GM19468 (cell line): Measurements from ENCODE around the gene ABHD12.
"Not testable (repeated sequence)": the region's sequence is repeated elsewhere in the genome, so short reads cannot be mapped to it uniquely, and the experiment has no call there.

ENCODE experiments used
- ATAC-seq: cut with Tn5 transposase; IDR thresholded peaks from one replicate; pipeline ENCODE4 v1.9.1; 2021; ENCODE audit warnings: mild to moderate bottlenecking, moderate library complexity, moderate number of reproducible peaks; ENCODE audit not compliant: unreplicated experiment; ENCODE audit errors: extremely low read depth

The ABHD12 gene

GRCh38 chr20:25356271-25356933 lies 34.2 kb downstream of the ABHD12 start:
- no peak for ATAC-seq

GRCh38 chr20:25355866-25356265 lies 34.8 kb downstream of the ABHD12 start:
- ATAC-seq = no peak

- no peak for ATAC-seq
Observed at GRCh38 chr20:25355011-25355595, 35.5 kb downstream of the ABHD12 start.

- ATAC-seq = no peak
Observed at GRCh38 chr20:25353747-25354705, 36.6 kb downstream of the ABHD12 start.

- no peak for ATAC-seq
Observed at GRCh38 chr20:25353353-25353746, 37.3 kb downstream of the ABHD12 start.

- no peak for ATAC-seq
Observed at GRCh38 chr20:25352746-25353145, 37.9 kb downstream of the ABHD12 start.

GRCh38 chr20:25351024-25351360 lies 39.6 kb downstream of the ABHD12 start:
- no peak for ATAC-seq

GRCh38 chr20:25346349-25346748 lies 44.3 kb downstream of the ABHD12 start:
- no peak for ATAC-seq

GRCh38 chr20:25345721-25346120 lies 44.9 kb downstream of the ABHD12 start:
- no peak for ATAC-seq

- no peak for ATAC-seq
Observed at GRCh38 chr20:25344634-25345033, 46.0 kb downstream of the ABHD12 start.

GRCh38 chr20:25341716-25342680 lies 48.6 kb downstream of the ABHD12 start:
- ATAC-seq = no peak

GRCh38 chr20:25340380-25340779 lies 50.3 kb downstream of the ABHD12 start:
- ATAC-seq = no peak

GRCh38 chr20:25339608-25340007 lies 51.0 kb downstream of the ABHD12 start:
- no peak for ATAC-seq

GRCh38 chr20:25338112-25339023 lies 52.3 kb downstream of the ABHD12 start:
- ATAC-seq = no peak

GRCh38 chr20:25336561-25337422 lies 53.8 kb downstream of the ABHD12 start:
- ATAC-seq = no peak

- not testable (repeated sequence) for ATAC-seq
Observed at GRCh38 chr20:25334972-25335371, 55.7 kb downstream of the ABHD12 start.

GRCh38 chr20:25328954-25329498 lies 61.6 kb downstream of the ABHD12 start:
- no peak for ATAC-seq
